Activated T-cell treated with anti-CD3 and anti-CD28 coated beads for 24 hours (primary cell): ENCODE results near the gene CEP131.

Experiments used
- DNase-seq: peaks from one replicate; pipeline ENCODE4 v3.0.0-alpha.2; 2020; ENCODE audit warnings: low read depth

CEP131 gene

GRCh38 chr17:81222906-81223761 lies at the start of gene CEP131:
Gene CEP131, minus strand, starts transcription at chr17:81222965. Its CDS starts 2,909 bp downstream, at chr17:81220056.
- DNase-seq: peak; percentile 99

- no peak for DNase-seq
These were observed 48.5 kb upstream of the CEP131 start for GRCh38 chr17:81271226-81271625.

- DNase-seq: no peak
These were observed 47.5 kb upstream of the CEP131 start for GRCh38 chr17:81270279-81270678.

- no peak for DNase-seq
These were observed 44.8 kb upstream of the CEP131 start for GRCh38 chr17:81267390-81268067.

- no peak for DNase-seq
These were observed 42.8 kb upstream of the CEP131 start for GRCh38 chr17:81265576-81265975.

GRCh38 chr17:81264640-81265039 lies 41.9 kb upstream of the CEP131 start:
- DNase-seq: no peak

GRCh38 chr17:81263371-81264181 lies 40.8 kb upstream of the CEP131 start:
- no peak for DNase-seq

GRCh38 chr17:81261582-81262336 lies 39.0 kb upstream of the CEP131 start:
- no peak for DNase-seq

GRCh38 chr17:81261096-81261495 lies 38.3 kb upstream of the CEP131 start:
- no peak for DNase-seq

- no peak for DNase-seq
These were observed 37.9 kb upstream of the CEP131 start for GRCh38 chr17:81260641-81261040.

GRCh38 chr17:81260171-81260570 lies 37.4 kb upstream of the CEP131 start:
- no peak for DNase-seq

- no peak for DNase-seq
These were observed 36.4 kb upstream of the CEP131 start for GRCh38 chr17:81259058-81259605.

GRCh38 chr17:81258292-81258691 lies 35.5 kb upstream of the CEP131 start:
- DNase-seq: no peak

- DNase-seq: no peak
These were observed 34.8 kb upstream of the CEP131 start for GRCh38 chr17:81257533-81257932.

GRCh38 chr17:81256616-81257015 lies 33.9 kb upstream of the CEP131 start:
- DNase-seq: no peak

- no peak for DNase-seq
These were observed 32.4 kb upstream of the CEP131 start for GRCh38 chr17:81254955-81255717.

GRCh38 chr17:81253358-81254131 lies 30.8 kb upstream of the CEP131 start:
- peak; percentile 38 for DNase-seq

GRCh38 chr17:81252987-81253329 lies 30.2 kb upstream of the CEP131 start:
- DNase-seq: no peak

GRCh38 chr17:81252326-81252986 lies 29.7 kb upstream of the CEP131 start:
- no peak for DNase-seq
